ENCODE data around the gene FRY.

DNA sequence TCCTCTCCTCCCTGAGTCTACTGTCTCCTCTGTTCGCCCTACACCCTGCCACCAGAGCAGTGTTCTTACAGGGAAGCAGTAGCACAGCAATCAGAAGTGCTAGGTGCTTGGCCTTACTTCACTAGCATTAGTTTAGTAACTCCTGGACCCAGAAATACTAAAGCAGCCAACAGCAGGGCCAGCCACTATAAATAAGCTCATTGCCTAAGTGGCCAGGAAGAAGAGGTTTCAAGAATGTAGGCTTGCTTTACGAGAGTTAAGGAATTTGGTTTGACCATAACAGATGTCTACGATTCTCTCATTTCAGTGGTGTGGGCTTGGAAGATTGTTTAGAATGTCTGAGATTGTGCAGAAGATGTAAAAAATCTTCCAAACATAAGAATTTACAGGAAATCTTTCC lies 180.2 kb downstream of the FRY start:
- TF ChIP-seq POLR2A (IDR thresholded peaks at IDR 0.05): no peak
- TF ChIP-seq, protein P1, sequence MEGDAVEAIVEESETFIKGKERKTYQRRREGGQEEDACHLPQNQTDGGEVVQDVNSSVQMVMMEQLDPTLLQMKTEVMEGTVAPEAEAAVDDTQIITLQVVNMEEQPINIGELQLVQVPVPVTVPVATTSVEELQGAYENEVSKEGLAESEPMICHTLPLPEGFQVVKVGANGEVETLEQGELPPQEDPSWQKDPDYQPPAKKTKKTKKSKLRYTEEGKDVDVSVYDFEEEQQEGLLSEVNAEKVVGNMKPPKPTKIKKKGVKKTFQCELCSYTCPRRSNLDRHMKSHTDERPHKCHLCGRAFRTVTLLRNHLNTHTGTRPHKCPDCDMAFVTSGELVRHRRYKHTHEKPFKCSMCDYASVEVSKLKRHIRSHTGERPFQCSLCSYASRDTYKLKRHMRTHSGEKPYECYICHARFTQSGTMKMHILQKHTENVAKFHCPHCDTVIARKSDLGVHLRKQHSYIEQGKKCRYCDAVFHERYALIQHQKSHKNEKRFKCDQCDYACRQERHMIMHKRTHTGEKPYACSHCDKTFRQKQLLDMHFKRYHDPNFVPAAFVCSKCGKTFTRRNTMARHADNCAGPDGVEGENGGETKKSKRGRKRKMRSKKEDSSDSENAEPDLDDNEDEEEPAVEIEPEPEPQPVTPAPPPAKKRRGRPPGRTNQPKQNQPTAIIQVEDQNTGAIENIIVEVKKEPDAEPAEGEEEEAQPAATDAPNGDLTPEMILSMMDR (IDR thresholded peaks at IDR 0.05): no peak
